ENCODE measurements around the gene PCMTD2. TPM values are rescaled to one million over a fixed set of nuclear protein-coding genes. Genes with fewer than 3 reads are reported as not detected.
A peak's percentile ranks its signal among the peaks of the same experiment; 100 is the strongest.

PCMTD2 gene
- total RNA-seq, 1 experiment from 2014 or later: 52.0 TPM

DNA sequence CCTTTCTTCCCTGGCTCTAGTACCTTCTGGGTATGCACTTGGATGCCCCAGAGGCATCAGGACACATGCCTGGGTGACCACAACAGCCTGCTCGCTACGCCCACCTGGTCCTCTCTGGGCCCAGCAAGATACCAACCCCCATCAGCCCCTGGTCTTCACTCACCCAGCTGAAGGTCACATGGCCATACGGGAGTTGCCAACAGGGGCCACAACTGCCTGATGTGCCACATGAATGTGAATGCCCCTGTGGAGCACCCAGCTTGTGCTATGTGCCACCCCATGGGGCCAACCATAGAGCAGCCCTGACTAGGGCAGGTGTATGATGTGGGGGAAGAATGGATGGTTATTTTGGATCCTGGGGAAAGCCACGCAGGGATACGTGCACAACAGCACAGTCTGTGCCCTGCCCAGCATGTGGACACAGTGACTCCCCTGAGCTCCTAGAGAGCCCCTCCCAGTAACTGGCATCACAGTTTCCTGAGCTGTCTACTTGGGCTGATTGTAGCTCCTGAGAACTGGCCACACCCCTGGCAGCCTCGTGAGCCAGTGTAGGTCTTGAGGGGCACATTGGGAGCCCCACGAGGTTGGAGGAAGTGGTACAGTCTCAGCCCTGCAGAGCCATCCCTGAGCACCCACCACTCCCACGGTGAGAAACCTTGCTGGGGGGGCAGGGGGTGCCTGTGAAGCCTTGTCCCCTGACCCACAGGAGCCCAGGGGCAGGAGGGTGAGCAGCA, 10.5 kb upstream of the PCMTD2 start:
- H4K91ac ChIP-seq (ENCODE audit: insufficient read length, low read depth, low read length): no peak overlapping the region
- no peak overlapping the region for H3K56ac ChIP-seq (ENCODE audit: insufficient read length, low read depth, low read length)
- H2BK20ac ChIP-seq (ENCODE audit: low read depth, low read length, poor library complexity, severe bottlenecking): no peak overlapping the region
- H3K9ac ChIP-seq (ENCODE audit: extremely low read depth, insufficient read length, low read length): no peak overlapping the region
- H3K79me2 ChIP-seq (ENCODE audit: insufficient read depth, low read length): no peaks in the 10 kb centered on the region
- no peak overlapping the region for H3K23ac ChIP-seq (ENCODE audit: insufficient read length, low read depth, low read length)
- H3T11ph ChIP-seq (ENCODE audit: low read length): no peak overlapping the region
- no peak overlapping the region for H3K4me2 ChIP-seq (ENCODE audit: insufficient read depth, insufficient read length, low read length)
- no peak overlapping the region; a peak in 1 of 7 replicates for H3K27ac Mint-ChIP-seq
- no peak overlapping the region for H3K4ac ChIP-seq (ENCODE audit: low read depth, low read length)
- no peak overlapping the region for H2AK5ac ChIP-seq (ENCODE audit: insufficient read length, low read length)
- H3K36me3 Mint-ChIP-seq (ENCODE audit: insufficient read depth in 1 of 3, low read depth in 3 of 3): peaks cover 6 to 8% (median 7%) of the 10 kb centered on the region in 3 experiments; a peak in 5 of 7 replicates
- no peaks in the 10 kb centered on the region for H4K20me1 ChIP-seq (ENCODE audit: control insufficient read depth, insufficient read depth, insufficient read length)
- peaks cover 34% of the 10 kb centered on the region for H3K27me3 Mint-ChIP-seq (ENCODE audit: low read depth)
- H3K4me1 Mint-ChIP-seq: peaks cover 0 to 4% of the 10 kb centered on the region in 2 experiments; a peak in 1 of 4 replicates
- peak overlapping the region in 1 of 2 experiments; percentile 41; a peak in 1 of 5 replicates for H3K4me3 Mint-ChIP-seq
- H3K9me3 Mint-ChIP-seq: peaks cover 6 to 9% of the 10 kb centered on the region in 2 experiments; a peak in 2 of 5 replicates
- H3K4me1 ChIP-seq (ENCODE audit: insufficient read depth, low read length): no peaks in the 10 kb centered on the region
- no peak overlapping the region for H2BK5ac ChIP-seq (ENCODE audit: insufficient read length, low read length)
- TF ChIP-seq, protein P1, sequence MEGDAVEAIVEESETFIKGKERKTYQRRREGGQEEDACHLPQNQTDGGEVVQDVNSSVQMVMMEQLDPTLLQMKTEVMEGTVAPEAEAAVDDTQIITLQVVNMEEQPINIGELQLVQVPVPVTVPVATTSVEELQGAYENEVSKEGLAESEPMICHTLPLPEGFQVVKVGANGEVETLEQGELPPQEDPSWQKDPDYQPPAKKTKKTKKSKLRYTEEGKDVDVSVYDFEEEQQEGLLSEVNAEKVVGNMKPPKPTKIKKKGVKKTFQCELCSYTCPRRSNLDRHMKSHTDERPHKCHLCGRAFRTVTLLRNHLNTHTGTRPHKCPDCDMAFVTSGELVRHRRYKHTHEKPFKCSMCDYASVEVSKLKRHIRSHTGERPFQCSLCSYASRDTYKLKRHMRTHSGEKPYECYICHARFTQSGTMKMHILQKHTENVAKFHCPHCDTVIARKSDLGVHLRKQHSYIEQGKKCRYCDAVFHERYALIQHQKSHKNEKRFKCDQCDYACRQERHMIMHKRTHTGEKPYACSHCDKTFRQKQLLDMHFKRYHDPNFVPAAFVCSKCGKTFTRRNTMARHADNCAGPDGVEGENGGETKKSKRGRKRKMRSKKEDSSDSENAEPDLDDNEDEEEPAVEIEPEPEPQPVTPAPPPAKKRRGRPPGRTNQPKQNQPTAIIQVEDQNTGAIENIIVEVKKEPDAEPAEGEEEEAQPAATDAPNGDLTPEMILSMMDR (conservative IDR thresholded peaks at IDR 0.05): no peak
- H4K8ac ChIP-seq (replicated peaks; ENCODE audit: insufficient read length, low read depth, low read length): no peak overlapping the region
- H3K23me2 ChIP-seq (ENCODE audit: insufficient read length, low read depth, low read length, poor library complexity, severe bottlenecking): no peaks in the 10 kb centered on the region
- no peak overlapping the region for H2BK120ac ChIP-seq (ENCODE audit: low read depth, low read length, poor library complexity, severe bottlenecking)
- H2BK15ac ChIP-seq (ENCODE audit: low read depth, low read length): no peak overlapping the region
- no peaks in the 10 kb centered on the region for H3K27me3 ChIP-seq (ENCODE audit: insufficient read depth, low read length)
- H3K18ac ChIP-seq (ENCODE audit: insufficient read length, low read depth, low read length): no peak overlapping the region
- no peak overlapping the region for H2AFZ ChIP-seq (ENCODE audit: low read length)
- H3K27ac ChIP-seq (ENCODE audit: insufficient read length, low read depth, low read length): no peak overlapping the region
- H3K14ac ChIP-seq (ENCODE audit: insufficient read depth, low read length): no peak overlapping the region
- H2BK12ac ChIP-seq (ENCODE audit: insufficient read length, low read depth, low read length): no peak overlapping the region
- DNase-seq: peak; percentile 10
- no CpG with 5 or more reads among the region's 8 CpGs for WGBS (ENCODE audit: extremely low coverage, insufficient read length, low lambda C conversion rate)
- H4K5ac ChIP-seq (ENCODE audit: insufficient read length, low read depth, low read length): no peak overlapping the region
- no peaks in the 10 kb centered on the region for H3K79me1 ChIP-seq (ENCODE audit: insufficient read depth, low read depth, low read length, poor library complexity, severe bottlenecking)
- H3K9me3 ChIP-seq (ENCODE audit: control insufficient read depth, low read depth, low read length): no peaks in the 10 kb centered on the region
